Smooth muscle cell (in vitro differentiated cells): ENCODE measurements around the gene CEP135. TPM values are rescaled to one million over a fixed set of nuclear protein-coding genes. Genes with fewer than 3 reads are reported as not detected.

ENCODE experiments used
- DNase-seq: peaks from one replicate; lab custom pipeline; 2025; ENCODE audit not compliant: unreplicated experiment; lab: John Stamatoyannopoulos, UW
- H2AFZ ChIP-seq: fragments of 200-600 bp; sonication (generic); 2 replicates; pipeline ENCODE4 v1.6.0; 2016; ENCODE audit warnings: antibody characterized with exemption, low read depth, mild to moderate bottlenecking
- H3F3A ChIP-seq: fragments of 200-600 bp; sonication (generic); 2 replicates; pipeline ENCODE4 v1.6.0; 2017; ENCODE audit warnings: antibody characterized with exemption, low read depth
- H3K27ac ChIP-seq: fragments of 200-600 bp; sonication (generic); 2 replicates; pipeline ENCODE4 v1.5.1; 2016; ENCODE audit warnings: low read depth, mild to moderate bottlenecking
- H3K27me3 ChIP-seq: fragments of 200-600 bp; sonication (generic); 2 replicates; pipeline ENCODE4 v1.6.1; 2016; ENCODE audit warnings: low read depth, mild to moderate bottlenecking
- H3K36me3 ChIP-seq: fragments of 200-600 bp; sonication (generic); 2 replicates; pipeline ENCODE4 v1.5.1; 2016; ENCODE audit warnings: low read depth
- H3K4me1 ChIP-seq: fragments of 200-600 bp; sonication (generic); 2 replicates; pipeline ENCODE4 v1.5.1; 2016; ENCODE audit warnings: low read depth
- H3K4me2 ChIP-seq: fragments of 200-600 bp; sonication (generic); 2 replicates; pipeline ENCODE4 v1.6.0; 2016; ENCODE audit warnings: mild to moderate bottlenecking
- H3K4me3 ChIP-seq: fragments of 200-600 bp; sonication (generic); 2 replicates; pipeline ENCODE4 v1.5.1; 2016; ENCODE audit warnings: mild to moderate bottlenecking
- H3K79me2 ChIP-seq: fragments of 200-600 bp; sonication (generic); 2 replicates; pipeline ENCODE4 v1.6.0; 2016; ENCODE audit warnings: low read depth, mild to moderate bottlenecking
- H3K9ac ChIP-seq: fragments of 200-600 bp; sonication (generic); 2 replicates; pipeline ENCODE4 v1.6.0; 2016; ENCODE audit warnings: low read depth
- H3K9me3 ChIP-seq: fragments of 200-600 bp; sonication (generic); replicated peaks from 2 replicates; pipeline ENCODE4 v1.5.1; 2016; ENCODE audit warnings: low read depth
- H4K20me1 ChIP-seq: fragments of 200-600 bp; sonication (generic); 2 replicates; pipeline ENCODE4 v1.6.0; 2016; ENCODE audit warnings: low read depth
- WGBS: methylation state at CpG from one replicate; pipeline ENCODE4 v1.1.7; 2016; ENCODE audit warnings: low lambda C conversion rate; 5-methylcytosine and 5-hydroxymethylcytosine counted together
- polyA plus RNA-seq: library from polyadenylated mRNA; unstranded; fragments of >200 nt; fragmentation: Nextera tagmentation; extraction: Ambion mirVana; gene quantifications from 2 replicates; pipeline ENCODE4 v1.2.1, GENCODE V29; 2016
- total RNA-seq: library from RNA; depleted of rRNA; stranded (reverse); fragments of >200 nt; gene quantifications from 2 replicates; pipeline ENCODE4 v1.2.3, GENCODE V29; 2014
- TF ChIP-seq, protein P1 (sequence below): fragments of 200-600 bp; sonication (generic); IDR thresholded peaks from 2 replicates; pipeline ENCODE4 v1.5.1; 2017; ENCODE audit warnings: borderline replicate concordance, mild to moderate bottlenecking, antibody characterized with exemption; ENCODE audit not compliant: insufficient read depth, poor library complexity, severe bottlenecking

The CEP135 gene, protein sequence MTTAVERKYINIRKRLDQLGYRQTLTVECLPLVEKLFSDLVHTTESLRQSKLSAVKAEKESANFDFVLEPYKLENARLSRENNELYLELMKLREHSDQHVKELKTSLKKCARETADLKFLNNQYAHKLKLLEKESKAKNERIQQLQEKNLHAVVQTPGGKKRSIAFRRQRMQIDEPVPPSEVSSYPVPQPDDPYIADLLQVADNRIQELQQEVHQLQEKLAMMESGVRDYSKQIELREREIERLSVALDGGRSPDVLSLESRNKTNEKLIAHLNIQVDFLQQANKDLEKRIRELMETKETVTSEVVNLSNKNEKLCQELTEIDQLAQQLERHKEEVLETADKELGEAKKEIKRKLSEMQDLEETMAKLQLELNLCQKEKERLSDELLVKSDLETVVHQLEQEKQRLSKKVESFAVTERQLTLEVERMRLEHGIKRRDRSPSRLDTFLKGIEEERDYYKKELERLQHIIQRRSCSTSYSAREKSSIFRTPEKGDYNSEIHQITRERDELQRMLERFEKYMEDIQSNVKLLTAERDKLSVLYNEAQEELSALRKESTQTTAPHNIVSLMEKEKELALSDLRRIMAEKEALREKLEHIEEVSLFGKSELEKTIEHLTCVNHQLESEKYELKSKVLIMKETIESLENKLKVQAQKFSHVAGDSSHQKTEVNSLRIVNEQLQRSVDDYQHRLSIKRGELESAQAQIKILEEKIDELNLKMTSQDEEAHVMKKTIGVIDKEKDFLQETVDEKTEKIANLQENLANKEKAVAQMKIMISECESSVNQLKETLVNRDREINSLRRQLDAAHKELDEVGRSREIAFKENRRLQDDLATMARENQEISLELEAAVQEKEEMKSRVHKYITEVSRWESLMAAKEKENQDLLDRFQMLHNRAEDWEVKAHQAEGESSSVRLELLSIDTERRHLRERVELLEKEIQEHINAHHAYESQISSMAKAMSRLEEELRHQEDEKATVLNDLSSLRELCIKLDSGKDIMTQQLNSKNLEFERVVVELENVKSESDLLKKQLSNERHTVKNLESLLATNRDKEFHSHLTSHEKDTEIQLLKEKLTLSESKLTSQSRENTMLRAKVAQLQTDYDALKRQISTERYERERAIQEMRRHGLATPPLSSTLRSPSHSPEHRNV
- total RNA-seq (11.4 and 28.9 TPM in 2 replicates), polyA plus RNA-seq (3.1 and 4.5 TPM in 2 replicates)

DNA sequence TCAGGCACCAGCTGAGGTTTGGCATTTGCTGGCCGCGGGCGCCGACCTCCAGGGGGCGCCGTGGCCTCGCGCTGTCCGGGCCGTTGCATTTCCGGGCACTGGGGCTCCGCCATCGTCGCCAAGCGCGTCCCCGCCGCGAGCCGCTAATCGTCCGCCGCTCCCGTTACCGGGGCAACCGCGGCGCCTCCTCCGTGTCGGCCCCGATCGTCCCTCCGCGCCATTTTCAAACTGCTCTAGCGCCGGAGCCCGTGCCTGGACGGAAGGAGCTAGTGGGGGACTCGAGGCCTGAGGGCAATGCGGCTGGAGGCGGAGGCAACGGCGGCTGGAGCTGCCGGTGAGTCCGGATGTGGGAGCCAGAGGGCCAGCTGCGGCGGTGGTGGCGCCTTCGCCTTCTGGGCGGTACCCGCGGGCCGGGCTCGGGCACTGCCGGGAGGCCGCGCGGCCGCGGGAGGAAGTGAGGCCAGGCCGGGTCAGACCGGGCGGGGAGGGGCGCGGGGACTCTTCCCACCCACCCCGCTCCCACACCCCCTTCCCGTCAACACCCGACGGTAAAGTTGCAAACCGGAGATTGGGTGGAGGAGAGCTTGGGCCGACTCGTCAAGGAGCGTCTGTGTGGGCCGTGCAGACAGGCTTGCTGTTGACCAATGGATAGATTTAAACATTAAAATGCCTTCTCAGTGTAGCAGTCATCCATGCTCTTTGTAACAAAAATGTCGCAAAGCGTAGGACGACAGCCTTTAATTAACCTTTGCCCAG lies at the start of gene CEP135:
TSS of gene CEP135 (plus strand) at position 220 of the 756 bp plus-strand sequence. CDS start 3,186 bp downstream, outside the sequence.
- Histone ChIP-seq H3K27me3 (no peaks in the 10 kb centered on the region), H3K9ac (peak within 1 kb of the TSS; percentile 79), H3K27ac (peak within 1 kb of the TSS; percentile 96), H4K20me1 (no peaks in the 10 kb centered on the region), H3F3A (peaks cover 16% of the 10 kb centered on the region), H3K9me3 (no peaks in the 10 kb centered on the region), H3K79me2 (peaks cover 23% of the 10 kb centered on the region), H3K4me3 (peak within 1 kb of the TSS; percentile 80), H2AFZ (peak within 1 kb of the TSS; percentile 77), H3K36me3 (peaks cover 2% of the 10 kb centered on the region), H3K4me1 (peaks cover 9% of the 10 kb centered on the region), H3K4me2 (peak within 1 kb of the TSS; percentile 93)
- TF ChIP-seq, protein P1, sequence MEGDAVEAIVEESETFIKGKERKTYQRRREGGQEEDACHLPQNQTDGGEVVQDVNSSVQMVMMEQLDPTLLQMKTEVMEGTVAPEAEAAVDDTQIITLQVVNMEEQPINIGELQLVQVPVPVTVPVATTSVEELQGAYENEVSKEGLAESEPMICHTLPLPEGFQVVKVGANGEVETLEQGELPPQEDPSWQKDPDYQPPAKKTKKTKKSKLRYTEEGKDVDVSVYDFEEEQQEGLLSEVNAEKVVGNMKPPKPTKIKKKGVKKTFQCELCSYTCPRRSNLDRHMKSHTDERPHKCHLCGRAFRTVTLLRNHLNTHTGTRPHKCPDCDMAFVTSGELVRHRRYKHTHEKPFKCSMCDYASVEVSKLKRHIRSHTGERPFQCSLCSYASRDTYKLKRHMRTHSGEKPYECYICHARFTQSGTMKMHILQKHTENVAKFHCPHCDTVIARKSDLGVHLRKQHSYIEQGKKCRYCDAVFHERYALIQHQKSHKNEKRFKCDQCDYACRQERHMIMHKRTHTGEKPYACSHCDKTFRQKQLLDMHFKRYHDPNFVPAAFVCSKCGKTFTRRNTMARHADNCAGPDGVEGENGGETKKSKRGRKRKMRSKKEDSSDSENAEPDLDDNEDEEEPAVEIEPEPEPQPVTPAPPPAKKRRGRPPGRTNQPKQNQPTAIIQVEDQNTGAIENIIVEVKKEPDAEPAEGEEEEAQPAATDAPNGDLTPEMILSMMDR = peak; percentile 85
- 1% methylated on average over 61 of the region's 77 CpGs for WGBS
- DNase-seq = peak; percentile 88

DNA sequence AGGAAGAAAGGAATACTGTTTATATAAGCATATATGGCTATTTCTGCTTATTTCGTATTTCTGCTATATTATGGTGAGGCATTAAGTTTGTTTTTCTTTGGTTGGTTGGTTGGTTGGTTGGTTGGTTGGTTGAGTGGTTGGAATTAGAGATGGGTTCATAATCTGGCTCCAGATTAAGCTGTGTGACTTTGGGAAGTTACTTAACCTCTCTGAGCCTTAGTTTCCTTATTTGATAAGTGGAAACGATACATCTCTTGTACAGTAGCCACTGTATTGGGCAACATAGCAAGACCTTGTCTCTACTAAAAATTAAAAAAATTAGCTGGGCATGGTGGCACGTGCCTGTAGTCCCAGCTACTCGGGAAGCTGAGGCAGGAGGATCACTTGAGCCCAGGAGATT lies 46.1 kb upstream of the CEP135 start:
- Histone ChIP-seq H3F3A (no peaks in the 10 kb centered on the region), H3K9me3 (no peaks in the 10 kb centered on the region), H3K9ac (no peak overlapping the region), H3K79me2 (no peaks in the 10 kb centered on the region), H3K27me3 (no peaks in the 10 kb centered on the region), H4K20me1 (no peaks in the 10 kb centered on the region), H3K4me3 (no peak overlapping the region), H3K27ac (no peak overlapping the region), H3K36me3 (peaks cover 8% of the 10 kb centered on the region), H2AFZ (no peak overlapping the region), H3K4me1 (no peaks in the 10 kb centered on the region), H3K4me2 (no peak overlapping the region)
- 96% methylated on average over 4 of the region's 4 CpGs for WGBS
- DNase-seq = no peak
- TF ChIP-seq, protein P1 = no peak

DNA sequence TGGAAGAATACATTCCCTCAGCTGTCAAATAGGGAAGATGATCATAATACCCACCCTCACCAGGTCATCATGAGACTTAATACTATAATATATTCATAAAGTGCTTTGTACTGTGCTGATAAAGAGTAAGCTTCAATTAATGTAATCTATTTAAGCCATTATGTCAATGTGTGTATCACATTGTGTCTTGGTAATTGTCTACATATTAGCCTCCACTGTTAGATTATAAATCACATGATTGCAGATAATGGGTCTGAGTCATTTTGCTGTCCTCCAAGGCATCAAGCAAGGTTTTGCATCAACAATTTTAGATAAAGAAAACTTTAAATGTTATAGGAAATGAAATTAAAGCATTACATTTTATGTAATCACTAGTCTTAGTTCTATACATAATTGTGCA lies 45.2 kb upstream of the CEP135 start:
- H3K79me2 ChIP-seq = no peaks in the 10 kb centered on the region
- H2AFZ ChIP-seq = no peak overlapping the region
- H3K4me1 ChIP-seq = no peaks in the 10 kb centered on the region
- H3K9ac ChIP-seq = no peak overlapping the region
- no peaks in the 10 kb centered on the region for H3F3A ChIP-seq
- no peak overlapping the region for H3K4me2 ChIP-seq
- peaks cover 8% of the 10 kb centered on the region for H3K36me3 ChIP-seq
- DNase-seq = no peak
- H3K4me3 ChIP-seq = no peak overlapping the region
- no peaks in the 10 kb centered on the region for H3K9me3 ChIP-seq
- TF ChIP-seq, protein P1 = no peak
- no peaks in the 10 kb centered on the region for H4K20me1 ChIP-seq
- no peaks in the 10 kb centered on the region for H3K27me3 ChIP-seq
- no peak overlapping the region for H3K27ac ChIP-seq
